Endothelial cell of umbilical vein (primary cell): ENCODE results near the gene BANK1. TPM values are rescaled to one million over a fixed set of nuclear protein-coding genes. Genes with fewer than 3 reads are reported as not detected.

Experiments
- BruUV-seq: library from RNA; stranded (reverse); fragments of 400-500 nt; replicated peaks from 2 replicates; lab custom pipeline; 2021; lab: Mats Ljungman, UMichigan
- CTCF ChIA-PET: fragments of 300-600, 350-600 bp; sonication (Branson Sonifier 250); formaldehyde crosslinking; loops from one replicate; lab custom pipeline; 2021; ENCODE audit warnings: antibody characterized with exemption, inconsistent platforms; lab: Charles Lee
- POLR2A ChIA-PET: fragments of 300-600, 350-600 bp; sonication (Branson Sonifier 250); formaldehyde crosslinking; loops from one replicate; lab custom pipeline; 2021; ENCODE audit warnings: antibody characterized with exemption, inconsistent platforms; lab: Charles Lee
- DNase-seq: peaks from one replicate; pipeline ENCODE4 v3.0.0-alpha.2; 2011; ENCODE audit warnings: low read depth, low spot score
- FAIRE-seq: peaks from 2 replicates; lab custom pipeline; 2011; peaks lifted over from hg19 to GRCh38; lab: Jason Lieb, UNC
- H2AFZ ChIP-seq: 2 replicates; pipeline ENCODE4 v1.6.0; 2012; ENCODE audit warnings: low read depth, low read length, control low read depth, inconsistent platforms
- H3K27ac ChIP-seq: 2 replicates; pipeline ENCODE4 v1.5.1; 2011; ENCODE audit warnings: low read depth, mild to moderate bottlenecking, control low read depth, low read length, moderate library complexity; ENCODE audit not compliant: insufficient read depth
- H3K27me3 ChIP-seq, 2 experiments: 2 replicates each; pipeline versions ENCODE4 v1.6.0 to v1.6.1; 2011; ENCODE audit warnings: low read length in 2 of 2, mixed read lengths in 1 of 2; ENCODE audit not compliant: control insufficient read depth in 2 of 2, insufficient read depth in 2 of 2
- H3K36me3 ChIP-seq, 2 experiments: 2 replicates in 1 of 2; 3 replicates in 1 of 2; pipeline ENCODE4 v1.5.1; 2011; ENCODE audit warnings: low read length in 2 of 2, mild to moderate bottlenecking in 1 of 2, moderate library complexity in 1 of 2; ENCODE audit not compliant: control insufficient read depth in 2 of 2, insufficient read depth in 2 of 2; ENCODE audit errors: extremely low read depth in 1 of 2
- H3K4me1 ChIP-seq: 3 replicates; pipeline ENCODE4 v1.5.1; 2011; ENCODE audit warnings: mild to moderate bottlenecking, low read length; ENCODE audit not compliant: control insufficient read depth, insufficient read depth; ENCODE audit errors: extremely low read depth
- H3K4me2 ChIP-seq: 2 replicates; pipeline ENCODE4 v1.6.1; 2011; ENCODE audit warnings: low read length, control low read depth, mixed read lengths; ENCODE audit not compliant: insufficient read depth
- H3K4me3 ChIP-seq, 3 experiments: fragments of 200-600 bp in 1 of 3; sonication (generic), shearing (Covaris generic) in 1 of 3; replicated peaks in 1 of 3; 2 replicates each; pipeline ENCODE4 v1.5.1; 2011 to 2016; ENCODE audit warnings: control low read depth in 3 of 3, low read length in 3 of 3, mild to moderate bottlenecking in 2 of 3, inconsistent platforms in 1 of 3, low read depth in 1 of 3, moderate library complexity in 1 of 3; ENCODE audit not compliant: insufficient read depth in 1 of 3
- H3K79me2 ChIP-seq: 2 replicates; pipeline ENCODE4 v1.6.0; 2012; ENCODE audit warnings: low read length, inconsistent platforms; ENCODE audit not compliant: control insufficient read depth, insufficient read depth
- H3K9ac ChIP-seq: replicated peaks from 2 replicates; pipeline ENCODE3; 2011; ENCODE audit warnings: low read length, control low read depth; ENCODE audit not compliant: insufficient read depth; ENCODE audit errors: extremely low read depth
- H3K9me1 ChIP-seq: replicated peaks from 3 replicates; pipeline ENCODE4 v1.6.0; 2011; ENCODE audit warnings: mild to moderate bottlenecking, low read length; ENCODE audit not compliant: control insufficient read depth, insufficient read depth; ENCODE audit errors: extremely low read depth
- H3K9me3 ChIP-seq: replicated peaks from 2 replicates; pipeline ENCODE4 v1.5.1; 2012; ENCODE audit warnings: low read length, inconsistent platforms; ENCODE audit not compliant: control insufficient read depth, insufficient read depth
- H4K20me1 ChIP-seq: replicated peaks from 2 replicates; pipeline ENCODE3; 2011; ENCODE audit warnings: mild to moderate bottlenecking, low read length; ENCODE audit not compliant: control insufficient read depth, insufficient read depth; ENCODE audit errors: extremely low read depth
- EZH2 ChIP-seq: IDR thresholded peaks from 2 replicates; pipeline ENCODE4 v1.6.1; 2012; ENCODE audit warnings: borderline replicate concordance, low read depth, mild to moderate bottlenecking, moderate library complexity, low read length, inconsistent platforms; ENCODE audit not compliant: severe bottlenecking
- FOS ChIP-seq: IDR thresholded peaks from 2 replicates; pipeline ENCODE4 v1.6.1; 2011; ENCODE audit warnings: mild to moderate bottlenecking, low read length, moderate library complexity, borderline replicate concordance; ENCODE audit not compliant: insufficient read depth
- GATA2 ChIP-seq: IDR thresholded peaks from 2 replicates; pipeline ENCODE4 v1.7.0; 2011; ENCODE audit warnings: low read depth, mild to moderate bottlenecking, moderate library complexity, mixed read lengths, low read length; ENCODE audit not compliant: insufficient read length, insufficient read depth
- JUN ChIP-seq: IDR thresholded peaks from 2 replicates; pipeline ENCODE4 v1.6.1; 2011; ENCODE audit warnings: borderline replicate concordance, low read depth; ENCODE audit not compliant: insufficient read length, insufficient read depth
- MYC ChIP-seq: IDR thresholded peaks from one replicate; pipeline ENCODE4 v1.6.1; 2011; ENCODE audit warnings: mild to moderate bottlenecking, low read depth, low read length
- POLR2A ChIP-seq: IDR thresholded peaks from 2 replicates; pipeline ENCODE4 v1.6.1; 2012; ENCODE audit warnings: low read depth, mild to moderate bottlenecking, control low read depth, low read length
- POLR2AphosphoS5 ChIP-seq: IDR thresholded peaks from 2 replicates; pipeline ENCODE4 v1.6.1; 2012; ENCODE audit warnings: low read depth, mild to moderate bottlenecking, control low read depth, low read length, moderate library complexity; ENCODE audit not compliant: insufficient read depth
- dilution Hi-C: fragments of 300-500 bp; cut with MboI; formaldehyde crosslinking; loops from one replicate; pipeline ENCODE4 v1.15.0; 2019; ENCODE audit warnings: low sequenced_read_pairs; ENCODE audit not compliant: extremely low pct_ligation_motif_present
- intact Hi-C: fragments of 100-400 bp; cut with micrococcal nuclease; formaldehyde crosslinking; loops from one replicate; pipeline ENCODE4 v1.10.0; 2022
- polyA plus RNA-seq, 4 experiments: library from polyadenylated mRNA; depleted of rRNA in 3 of 4; stranded (reverse) in 3 of 4; unstranded in 1 of 4; fragments of >200 nt; gene quantifications; 2 replicates each; pipeline versions ENCODE4 v1.2.1 to v1.2.3, GENCODE V29; 2011 to 2012; ENCODE audit warnings: missing spikeins in 1 of 4
- total RNA-seq: library from RNA; stranded (reverse); gene quantifications from 2 replicates; pipeline ENCODE4 v1.2.3, GENCODE V29; 2021
- TF ChIP-seq, protein P1 (sequence below), 2 donors: IDR thresholded peaks; 1 replicate in 1 of 2; 2 replicates in 1 of 2; pipeline ENCODE4 v1.5.1; 2011; ENCODE audit warnings: low read length in 2 of 2, mild to moderate bottlenecking in 2 of 2, moderate library complexity in 2 of 2, control low read depth in 1 of 2, inconsistent platforms in 1 of 2, low read depth in 1 of 2; ENCODE audit not compliant: insufficient read depth in 1 of 2; ENCODE audit errors: extremely low read depth in 1 of 2
- TF ChIP-seq, protein P2 (sequence below): IDR thresholded peaks from 2 replicates; pipeline ENCODE4 v1.6.1; 2011; ENCODE audit not compliant: insufficient read depth, insufficient read length

The BANK1 gene
- total and polyA plus RNA-seq, 2 donors (not counting 3 experiments of a cell fraction or from before 2014, with no cell fraction given) = 0.29 to 0.32 TPM

DNA sequence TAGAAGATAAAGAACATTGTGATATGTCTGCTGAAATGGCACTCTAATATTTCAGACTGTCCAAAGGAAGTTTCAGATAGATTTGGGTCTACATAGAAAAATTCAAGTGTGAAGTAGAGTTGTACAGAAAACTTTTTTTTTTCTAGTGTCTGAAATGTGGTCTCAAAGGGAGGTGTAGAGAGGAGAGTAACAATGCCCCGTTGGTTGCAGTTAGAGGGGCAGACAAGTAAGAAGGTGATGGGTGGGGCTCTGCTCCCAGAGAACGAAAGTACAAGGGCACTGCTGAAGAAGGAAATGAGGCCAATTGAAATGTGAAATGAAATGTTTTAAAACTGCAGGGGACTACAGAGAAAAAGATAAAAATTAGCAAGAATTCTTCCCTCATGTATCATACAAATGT is 177.8 kb downstream of the BANK1 start:
- Histone ChIP-seq H3K9ac (no peak overlapping the region), H3K4me2 (no peak overlapping the region), H3K4me1 (no peaks in the 10 kb centered on the region), H3K9me1 (no peaks in the 10 kb centered on the region), H3K36me3 (no peaks in the 10 kb centered on the region), H3K4me3 (no peak overlapping the region), H3K9me3 (no peaks in the 10 kb centered on the region), H3K79me2 (no peaks in the 10 kb centered on the region), H3K27me3 (no peaks in the 10 kb centered on the region), H4K20me1 (no peaks in the 10 kb centered on the region), H2AFZ (no peak overlapping the region), H3K27ac (no peak overlapping the region)
- POLR2A ChIA-PET = no interaction called here
- FAIRE-seq (no peak), DNase-seq (no peak)
- BruUV-seq = no TSS peak
- intact Hi-C loops (no loop called here), dilution Hi-C loops (no loop called here)
- CTCF ChIA-PET = no interaction called here
- TF ChIP-seq JUN (no peak), FOS (no peak), MYC (no peak), POLR2A (no peak), GATA2 (no peak), EZH2 (no peak), POLR2AphosphoS5 (no peak)
- TF ChIP-seq, protein P1, sequence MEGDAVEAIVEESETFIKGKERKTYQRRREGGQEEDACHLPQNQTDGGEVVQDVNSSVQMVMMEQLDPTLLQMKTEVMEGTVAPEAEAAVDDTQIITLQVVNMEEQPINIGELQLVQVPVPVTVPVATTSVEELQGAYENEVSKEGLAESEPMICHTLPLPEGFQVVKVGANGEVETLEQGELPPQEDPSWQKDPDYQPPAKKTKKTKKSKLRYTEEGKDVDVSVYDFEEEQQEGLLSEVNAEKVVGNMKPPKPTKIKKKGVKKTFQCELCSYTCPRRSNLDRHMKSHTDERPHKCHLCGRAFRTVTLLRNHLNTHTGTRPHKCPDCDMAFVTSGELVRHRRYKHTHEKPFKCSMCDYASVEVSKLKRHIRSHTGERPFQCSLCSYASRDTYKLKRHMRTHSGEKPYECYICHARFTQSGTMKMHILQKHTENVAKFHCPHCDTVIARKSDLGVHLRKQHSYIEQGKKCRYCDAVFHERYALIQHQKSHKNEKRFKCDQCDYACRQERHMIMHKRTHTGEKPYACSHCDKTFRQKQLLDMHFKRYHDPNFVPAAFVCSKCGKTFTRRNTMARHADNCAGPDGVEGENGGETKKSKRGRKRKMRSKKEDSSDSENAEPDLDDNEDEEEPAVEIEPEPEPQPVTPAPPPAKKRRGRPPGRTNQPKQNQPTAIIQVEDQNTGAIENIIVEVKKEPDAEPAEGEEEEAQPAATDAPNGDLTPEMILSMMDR (IDR thresholded peaks at IDR 0.05; ENCODE audit: extremely low read depth in 1 of 2, insufficient read depth in 1 of 2, low read depth in 1 of 2, low read length in 2 of 2) = no peak
- TF ChIP-seq, protein P2, sequence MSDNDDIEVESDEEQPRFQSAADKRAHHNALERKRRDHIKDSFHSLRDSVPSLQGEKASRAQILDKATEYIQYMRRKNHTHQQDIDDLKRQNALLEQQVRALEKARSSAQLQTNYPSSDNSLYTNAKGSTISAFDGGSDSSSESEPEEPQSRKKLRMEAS = no peak
